ENCODE data around the gene PTPRT. TPM values are rescaled to one million over a fixed set of nuclear protein-coding genes. Genes with fewer than 3 reads are reported as not detected.

The PTPRT gene
- total RNA-seq, 1 donor from 2014 or later = 45.0 TPM

DNA sequence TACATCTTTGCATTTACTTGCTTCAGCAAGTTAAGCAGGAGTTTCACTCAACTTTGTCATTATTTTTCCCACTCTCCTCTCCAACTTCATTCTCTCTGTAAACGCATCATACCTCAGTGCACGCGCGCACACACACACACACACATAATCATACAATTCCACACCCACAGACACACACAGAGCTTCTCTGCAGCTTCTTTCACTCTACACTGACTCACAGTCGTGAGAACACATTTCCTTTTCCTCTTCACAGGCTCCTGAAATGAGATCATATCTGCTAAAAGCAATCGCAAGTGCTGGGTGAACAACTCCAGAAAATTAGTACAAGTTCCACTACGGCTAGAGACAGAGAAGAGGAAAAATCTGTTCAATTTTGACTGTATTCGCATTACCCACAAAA lies 215.4 kb downstream of the PTPRT start:
- no peak for DNase-seq (ENCODE audit: low spot score)

DNA sequence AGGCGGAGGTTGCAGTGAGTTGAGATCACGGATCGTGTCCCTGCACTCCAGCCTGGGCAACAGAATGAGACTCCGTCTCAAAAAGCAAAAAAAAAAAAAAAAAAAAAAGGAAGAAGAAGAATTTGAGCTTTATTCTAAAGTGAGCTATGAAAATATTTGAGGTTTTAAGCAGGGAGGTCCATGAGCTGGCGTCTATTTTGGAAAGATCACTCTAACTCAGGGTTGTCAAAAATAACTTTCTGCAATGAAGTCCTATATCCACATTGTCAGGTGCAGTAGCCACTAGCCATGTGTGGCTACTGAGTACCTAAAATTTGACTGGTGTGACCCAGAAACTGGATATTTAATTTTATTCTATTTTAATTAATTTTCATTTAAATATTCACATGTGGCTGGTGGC lies 217.1 kb downstream of the PTPRT start:
- no peak for DNase-seq (ENCODE audit: low spot score)

GRCh38 chr20:42968746-42969145 lies 221.0 kb downstream of the PTPRT start:
- no peak for DNase-seq (ENCODE audit: low spot score)

GRCh38 chr20:42963796-42964195 lies 225.9 kb downstream of the PTPRT start:
- no peak for DNase-seq (ENCODE audit: low spot score)

DNA sequence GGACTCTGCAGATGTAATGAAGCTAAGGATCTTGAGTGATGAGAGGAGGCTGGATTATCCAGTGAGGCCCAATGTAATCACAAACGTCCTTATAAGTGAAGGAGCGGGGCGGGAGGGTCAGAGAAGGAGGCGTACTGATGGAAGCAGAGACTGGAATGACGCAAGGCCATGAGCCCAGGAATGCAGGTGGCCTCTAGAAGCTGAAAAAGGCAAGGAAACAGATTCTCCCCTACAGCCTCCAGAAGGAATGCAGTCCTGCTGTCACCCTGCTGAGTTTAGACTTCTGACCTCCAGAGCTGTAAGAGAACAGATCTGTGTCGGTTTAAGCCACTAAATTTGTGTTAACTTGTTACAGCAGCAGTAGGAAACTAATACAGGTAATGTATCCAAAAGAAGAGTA lies 227.9 kb downstream of the PTPRT start:
- no peak for DNase-seq (ENCODE audit: low spot score)

DNA sequence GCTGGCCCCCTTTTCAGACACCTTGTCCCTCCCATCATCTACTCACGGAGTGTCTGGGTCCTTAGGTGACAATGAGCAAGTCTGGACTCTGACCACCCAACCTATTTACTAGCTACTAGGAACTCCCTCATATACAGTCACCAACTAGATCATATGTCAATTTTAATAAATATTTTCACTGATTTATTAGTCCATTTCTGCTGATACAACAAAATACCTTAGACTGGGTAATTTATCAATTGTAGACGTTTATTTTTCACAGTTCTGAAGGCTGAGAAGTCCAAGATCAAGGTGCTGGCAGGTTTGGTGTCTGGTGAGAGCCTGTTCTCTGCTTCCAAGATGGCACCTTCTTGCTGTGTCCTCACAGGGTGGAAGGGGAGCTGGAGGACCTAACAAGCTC lies 229.7 kb downstream of the PTPRT start:
- DNase-seq (ENCODE audit: low spot score) = no peak

GRCh38 chr20:42958367-42959069 lies 231.2 kb downstream of the PTPRT start:
- peak; percentile 71 for DNase-seq (ENCODE audit: low spot score)

DNA sequence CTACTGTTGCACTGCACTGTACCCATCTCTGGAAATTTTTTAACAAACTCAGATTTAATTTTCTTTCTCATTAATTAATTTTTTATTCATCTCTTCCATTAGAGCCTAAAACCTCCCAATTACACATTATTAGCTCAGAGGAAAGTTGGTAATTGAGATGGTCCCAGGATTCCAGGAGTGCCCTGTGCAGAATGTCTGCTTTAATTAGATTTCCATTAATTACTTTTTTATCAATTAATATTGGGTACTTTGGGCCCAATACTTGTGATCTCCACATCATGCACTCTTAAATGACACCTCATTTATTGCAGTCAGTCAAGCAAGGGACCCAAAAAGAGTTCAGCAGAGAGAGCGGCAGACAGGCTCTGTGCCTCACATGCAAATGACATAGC lies 232.0 kb downstream of the PTPRT start:
- no peak for DNase-seq (ENCODE audit: low spot score)

DNA sequence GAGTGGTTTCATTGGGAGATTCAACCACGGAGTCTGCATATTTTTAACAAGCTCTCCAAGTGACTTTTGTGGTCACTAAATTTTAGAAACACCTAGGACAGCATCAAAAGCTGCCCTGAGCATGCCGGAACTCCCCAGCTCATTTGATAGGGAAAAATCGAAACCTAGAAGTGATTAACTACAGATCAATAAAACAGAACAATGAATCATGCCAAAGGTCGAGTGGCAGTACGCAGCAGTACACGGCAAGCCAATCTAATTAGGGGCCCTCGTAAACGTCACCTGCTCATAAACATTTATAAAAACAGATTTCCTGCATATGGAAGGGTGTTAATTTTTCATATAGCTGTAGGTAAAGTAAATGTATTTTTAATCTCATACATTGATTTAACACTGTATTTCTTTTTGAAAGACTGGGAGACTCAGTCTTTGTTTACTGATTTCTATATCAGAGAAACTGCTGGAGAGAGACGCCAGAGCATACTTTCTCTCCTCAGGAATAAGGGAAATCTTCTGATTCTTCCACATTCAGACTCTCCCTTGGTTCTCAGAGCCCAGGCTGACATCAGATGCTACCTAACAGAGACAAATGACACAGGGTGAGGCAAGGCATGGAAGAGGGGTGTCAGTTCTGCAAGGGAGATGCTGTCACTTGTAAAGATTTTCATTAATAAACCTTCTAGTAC lies 232.5 kb downstream of the PTPRT start:
- DNase-seq (ENCODE audit: low spot score) = peak; percentile 65

DNA sequence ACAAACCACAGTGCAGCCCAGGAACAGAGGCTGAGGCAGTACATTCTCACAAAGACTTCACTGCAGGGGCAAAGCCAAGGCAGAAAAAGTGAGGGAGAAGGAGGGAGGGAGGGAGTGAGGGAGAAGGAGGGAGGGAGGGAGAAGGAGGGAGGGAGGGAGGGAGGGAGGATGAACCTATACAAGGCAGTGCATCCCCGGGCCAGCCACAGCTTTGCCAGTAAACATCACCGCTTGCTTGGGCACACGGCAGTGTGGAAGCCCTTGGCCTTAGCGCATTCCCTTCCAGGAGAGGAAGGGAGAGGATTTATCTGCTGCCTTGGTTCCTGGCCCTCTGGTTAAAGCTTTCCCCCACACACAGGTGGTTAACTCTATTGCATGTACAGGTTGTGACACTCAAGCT lies 234.0 kb downstream of the PTPRT start:
- no peak for DNase-seq (ENCODE audit: low spot score)

- DNase-seq (ENCODE audit: low spot score) = no peak
Observed at GRCh38 chr20:42954951-42955350, 234.8 kb downstream of the PTPRT start.

DNA sequence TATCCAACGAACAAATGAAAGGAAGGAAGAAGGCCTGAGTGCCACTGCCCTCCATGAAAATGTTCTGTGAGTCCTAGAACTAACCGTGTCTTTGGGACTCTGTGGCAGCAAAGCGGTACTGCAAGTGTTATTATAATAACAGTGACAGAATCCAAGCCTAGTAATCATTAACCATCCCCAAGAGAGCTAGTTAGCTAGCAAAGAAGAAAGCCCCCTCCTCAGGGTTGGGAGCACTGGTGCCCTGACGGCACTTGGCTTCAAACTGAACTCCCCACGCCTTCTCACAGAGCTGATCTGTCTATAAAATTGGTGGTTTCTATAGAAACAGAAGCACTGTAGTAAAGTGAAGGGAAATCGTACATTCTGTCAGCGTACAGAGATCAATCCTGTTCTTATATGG lies 239.8 kb downstream of the PTPRT start:
- no peak for DNase-seq (ENCODE audit: low spot score)

DNA sequence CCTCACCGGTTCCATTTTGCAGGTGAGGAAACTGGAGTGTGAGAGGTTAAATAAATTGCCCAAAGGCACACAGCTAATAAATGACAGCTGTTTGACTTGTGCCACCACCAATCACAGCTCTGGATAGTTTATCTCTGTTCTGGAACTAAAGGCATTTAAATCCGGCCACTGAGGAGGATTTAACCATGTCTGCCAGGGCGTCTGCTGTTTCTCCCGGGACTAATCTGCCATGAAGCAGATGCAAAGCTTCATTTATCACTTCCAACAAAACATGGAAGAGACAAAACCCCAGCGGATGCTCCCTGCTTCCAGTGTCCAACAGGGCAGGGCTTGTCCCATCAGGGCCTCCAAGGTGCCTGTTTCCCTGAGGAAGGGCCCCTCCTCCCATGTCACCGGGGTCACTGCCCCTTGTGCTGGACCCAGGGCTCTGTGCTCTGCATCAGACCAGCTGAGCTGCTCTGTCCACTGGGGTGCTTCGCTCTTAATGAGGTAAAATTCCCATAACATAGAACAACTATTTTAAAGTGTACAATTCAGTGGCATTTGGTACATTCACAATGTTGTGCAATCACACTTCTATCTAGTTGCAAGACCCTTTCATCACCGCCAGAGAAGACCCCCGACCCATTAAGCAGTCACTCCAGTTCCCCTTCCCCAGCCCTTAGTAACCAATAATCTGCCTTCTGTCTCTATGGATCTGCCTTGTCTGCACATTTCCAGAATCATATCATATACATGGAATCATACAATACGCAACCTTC lies 244.3 kb downstream of the PTPRT start:
- DNase-seq (ENCODE audit: low spot score) = no peak

DNA sequence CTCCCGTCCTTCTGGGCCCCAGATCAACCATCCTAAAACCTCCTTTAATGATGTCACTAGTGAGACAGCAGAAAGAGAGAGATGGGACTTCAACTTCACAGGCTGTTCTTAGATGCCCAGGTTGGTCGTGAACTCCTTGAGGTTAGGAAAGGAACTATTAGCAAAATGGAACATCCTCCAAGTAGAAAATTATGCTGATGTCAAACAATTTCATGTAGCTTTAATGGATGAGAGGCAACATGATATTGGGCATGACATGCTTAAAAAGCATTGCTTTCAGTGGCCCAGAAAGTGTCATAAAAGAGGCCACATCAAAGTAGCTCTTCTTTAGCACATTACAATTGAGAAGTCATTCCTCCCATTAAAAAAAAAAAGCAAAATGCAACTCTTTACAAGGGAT lies 248.1 kb downstream of the PTPRT start:
- no peak for DNase-seq (ENCODE audit: low spot score)

GRCh38 chr20:42938441-42939205 lies 251.1 kb downstream of the PTPRT start:
- no peak for DNase-seq (ENCODE audit: low spot score)

GRCh38 chr20:42936482-42936881 lies 253.2 kb downstream of the PTPRT start:
- DNase-seq (ENCODE audit: low spot score) = no peak

DNA sequence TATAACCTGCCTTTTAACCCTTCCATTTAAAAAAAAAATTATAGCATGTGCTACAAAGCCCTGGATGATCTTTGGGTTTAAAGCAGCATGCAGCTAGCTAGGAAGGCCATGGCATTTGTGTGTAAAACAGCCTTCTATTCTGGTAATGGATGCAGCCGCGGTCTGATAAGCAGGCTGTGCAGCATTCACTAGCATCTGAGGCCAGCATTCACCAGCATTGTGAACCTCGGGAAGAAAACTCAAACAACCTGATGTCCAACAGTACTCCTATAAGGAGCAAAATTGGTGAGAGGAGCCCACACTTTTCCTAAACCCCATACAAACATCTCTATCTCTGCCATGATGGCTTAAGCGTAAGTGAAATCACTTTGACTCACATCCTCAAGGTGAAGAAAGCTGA lies 265.5 kb downstream of the PTPRT start:
- DNase-seq (ENCODE audit: low spot score) = no peak

- DNase-seq (ENCODE audit: low spot score) = peak; percentile 71
Observed at GRCh38 chr20:42923348-42923918, 266.3 kb downstream of the PTPRT start.

DNA sequence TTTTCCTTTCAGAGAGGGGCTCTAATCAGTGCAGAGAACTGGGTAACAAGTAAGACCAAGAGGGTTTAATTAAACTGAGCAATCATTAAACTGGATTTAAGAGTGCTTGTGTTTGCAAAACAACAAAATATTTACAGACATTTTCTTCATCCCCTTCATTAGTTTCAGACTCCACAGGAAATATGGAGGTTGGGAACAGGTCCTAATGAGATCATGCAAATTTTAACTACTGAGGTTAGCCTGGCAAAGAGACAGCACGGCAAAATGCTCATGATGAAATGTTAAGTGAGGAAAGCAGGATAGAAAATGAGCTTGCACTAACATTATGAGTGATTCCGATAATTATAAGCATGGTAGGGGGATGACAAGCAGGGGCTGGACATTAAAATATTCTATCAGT lies 268.9 kb downstream of the PTPRT start:
- DNase-seq (ENCODE audit: low spot score) = no peak

GRCh38 chr20:42919316-42919715 lies 270.4 kb downstream of the PTPRT start:
- no peak for DNase-seq (ENCODE audit: low spot score)

- DNase-seq (ENCODE audit: low spot score) = no peak
Observed at GRCh38 chr20:42915081-42915480, 274.6 kb downstream of the PTPRT start.

DNA sequence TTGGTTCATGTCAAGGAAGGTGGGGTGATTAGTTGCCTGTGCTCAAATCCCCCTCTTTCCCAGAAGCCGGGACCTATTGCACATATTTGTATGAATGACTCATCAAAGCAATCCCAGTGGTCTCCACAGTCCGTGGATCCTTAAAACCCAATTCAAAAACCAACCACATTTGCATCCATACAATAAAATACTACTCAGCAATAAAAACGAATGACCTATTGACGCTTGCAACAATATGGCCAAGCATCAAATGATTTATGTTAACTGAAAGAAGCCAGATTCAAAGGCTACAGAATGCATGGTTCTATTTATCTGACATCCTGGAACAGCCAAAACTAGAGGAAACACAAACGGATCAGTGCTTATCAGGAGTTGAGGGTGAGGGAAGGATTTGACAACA lies 275.4 kb downstream of the PTPRT start:
- DNase-seq (ENCODE audit: low spot score) = no peak

Measured in mucosa of gallbladder (tissue), 1 donor.